ENCODE measurements around the gene PCDHB12.
"Not testable (repeated sequence)": the region's sequence is repeated elsewhere in the genome, so short reads cannot be mapped to it uniquely, and the experiment has no call there.

- TF ChIP-seq CTCF (IDR thresholded peaks at IDR 0.05 in 2 of 3, conservative IDR thresholded peaks at IDR 0.05 in 1 of 3; ENCODE audit: insufficient read depth in 2 of 3, low read depth in 1 of 3, low read length in 3 of 3); ZBTB7A (IDR thresholded peaks at IDR 0.05; ENCODE audit: borderline replicate concordance, control insufficient read depth, low read depth, low read length); PATZ1 (CRISPR knock-in tag; IDR thresholded peaks at IDR 0.05; ENCODE audit: borderline replicate concordance); ZNF668 (CRISPR knock-in tag; IDR thresholded peaks at IDR 0.05); YY1 (IDR thresholded peaks at IDR 0.05; ENCODE audit: borderline replicate concordance in 1 of 3, control insufficient read depth in 1 of 3, extremely low read depth in 1 of 3, insufficient read depth in 3 of 3, insufficient read length in 1 of 3, insufficient replicate concordance in 2 of 3, low read depth in 1 of 3, low read length in 2 of 3); POLR2A (conservative IDR thresholded peaks at IDR 0.05); TCF7L2 (IDR thresholded peaks at IDR 0.05; ENCODE audit: low read depth, low read length); MYC (IDR thresholded peaks at IDR 0.05; ENCODE audit: low read depth, low read length); MYC (CRISPR knock-in tag; IDR thresholded peaks at IDR 0.05; ENCODE audit: borderline replicate concordance, low read depth); CHD2 (IDR thresholded peaks at IDR 0.05; ENCODE audit: low read depth, low read length); MTA1 (IDR thresholded peaks at IDR 0.05; ENCODE audit: borderline replicate concordance); EHMT2 (IDR thresholded peaks at IDR 0.05): not testable (repeated sequence)
These were observed 2.3 kb downstream of the PCDHB12 start for GRCh38 chr5:141210849-141211248.
